SJSA1 (cell line): Measurements from ENCODE around the gene AP1G2. TPM values are rescaled to one million over a fixed set of nuclear protein-coding genes. Genes with fewer than 3 reads are reported as not detected.
"Not testable (repeated sequence)": the region's sequence is repeated elsewhere in the genome, so short reads cannot be mapped to it uniquely, and the experiment has no call there.

Experiments
- DNase-seq, 2 experiments: peaks; one replicate each; pipeline ENCODE4 v3.0.0-alpha.2; 2015 to 2020; ENCODE audit warnings: low spot score in 2 of 2, low read depth in 1 of 2
- H3K27ac ChIP-seq: fragments of 250-450 bp; sonication (Bioruptor Pico); 2 replicates; pipeline ENCODE4 v1.5.1; 2020; ENCODE audit warnings: mild to moderate bottlenecking, moderate library complexity
- H3K27me3 ChIP-seq: fragments of 250-450 bp; sonication (Bioruptor Pico); replicated peaks from 2 replicates; pipeline ENCODE4 v1.5.1; 2020; ENCODE audit warnings: mild to moderate bottlenecking, moderate library complexity
- H3K36me3 ChIP-seq: fragments of 250-450 bp; sonication (Bioruptor Pico); 2 replicates; pipeline ENCODE4 v1.5.1; 2020; ENCODE audit warnings: mild to moderate bottlenecking
- H3K4me1 ChIP-seq: fragments of 250-450 bp; sonication (Bioruptor Pico); replicated peaks from 2 replicates; pipeline ENCODE4 v1.6.1; 2021; ENCODE audit warnings: mild to moderate bottlenecking
- H3K4me3 ChIP-seq: fragments of 250-450 bp; sonication (Bioruptor Pico); 2 replicates; pipeline ENCODE4 v1.5.1; 2020; ENCODE audit warnings: mild to moderate bottlenecking
- H3K9me3 ChIP-seq: fragments of 250-450 bp; sonication (Bioruptor Pico); replicated peaks from 2 replicates; pipeline ENCODE4 v1.5.1; 2020; ENCODE audit warnings: mild to moderate bottlenecking
- total RNA-seq: library from RNA; depleted of rRNA; stranded (reverse); fragments of >200 nt; shearing (Covaris generic); gene quantifications from 2 replicates; pipeline ENCODE4 v1.2.3, GENCODE V29; 2014; rRNA removed

AP1G2 gene
- 0.74 and 1.1 TPM in 2 replicates for total RNA-seq

- H3K4me3 ChIP-seq = peak within 1 kb of the TSS; percentile 36
- peaks cover 10% of the 10 kb centered on the region for H3K4me1 ChIP-seq
- no peaks in the 10 kb centered on the region for H3K36me3 ChIP-seq
- H3K27ac ChIP-seq = no peak within 1 kb of the TSS
- H3K9me3 ChIP-seq = no peaks in the 10 kb centered on the region
- no peaks in the 10 kb centered on the region; the same call in 1 of the 2 replicates for H3K27me3 ChIP-seq
- peak in 1 of 2 experiments; percentile 16 for DNase-seq
Measured at GRCh38 chr14:23567186-23568020, at the start of gene AP1G2. Gene AP1G2 (minus strand): TSS chr14:23567791. CDS start chr14:23567314, 477 bp downstream.

DNA sequence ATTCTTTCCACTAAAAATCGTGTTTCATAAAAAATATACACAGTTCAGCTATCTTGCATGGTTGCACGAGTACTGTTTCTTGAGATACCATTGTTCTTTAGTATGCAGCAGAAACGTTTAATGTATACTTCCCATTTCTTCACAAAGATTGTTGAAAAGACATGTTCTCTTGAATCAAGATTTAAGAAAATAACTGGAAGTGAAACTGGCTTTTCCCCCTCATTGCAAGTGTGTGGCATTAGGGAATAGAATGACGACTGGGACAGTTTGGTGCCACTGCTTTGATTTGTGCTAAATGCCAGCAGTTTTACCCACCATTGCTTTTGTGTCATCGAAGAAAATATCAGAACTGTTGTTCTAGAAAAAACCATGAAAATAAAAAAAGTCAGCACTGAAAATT is 48.3 kb upstream of the AP1G2 start:
- Histone ChIP-seq H3K4me1 (no peaks in the 10 kb centered on the region), H3K27me3 (peaks cover 4% of the 10 kb centered on the region; the same call in 1 of the 2 replicates), H3K4me3 (no peak overlapping the region), H3K36me3 (no peaks in the 10 kb centered on the region), H3K27ac (no peak overlapping the region), H3K9me3 (no peaks in the 10 kb centered on the region)
- DNase-seq = no peak

DNA sequence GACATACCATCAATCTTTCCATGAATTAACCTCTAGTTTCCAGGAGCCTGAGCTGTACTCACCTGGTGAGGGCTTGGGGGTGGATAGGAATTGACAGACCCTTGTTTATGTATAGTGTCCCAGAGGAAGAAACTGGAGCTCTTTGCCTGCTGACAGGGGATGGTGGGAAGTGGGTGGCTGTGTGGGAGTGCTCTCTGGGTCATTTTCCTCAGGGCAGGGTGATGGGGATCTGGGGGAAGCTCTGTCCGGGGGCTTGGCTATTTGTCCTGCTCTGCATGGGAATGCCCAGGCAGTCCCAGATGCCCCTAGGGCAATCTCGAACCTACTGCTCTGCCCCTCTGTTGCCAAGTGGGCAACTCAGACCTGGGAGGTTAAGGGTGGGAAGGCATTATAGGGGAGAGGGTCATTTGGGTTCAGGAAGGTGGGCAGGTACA is 46.8 kb upstream of the AP1G2 start:
- no peaks in the 10 kb centered on the region for H3K36me3 ChIP-seq
- H3K4me1 ChIP-seq = no peaks in the 10 kb centered on the region
- H3K27me3 ChIP-seq = peaks cover 11% of the 10 kb centered on the region
- no peak for DNase-seq
- H3K9me3 ChIP-seq = no peaks in the 10 kb centered on the region
- no peak overlapping the region for H3K4me3 ChIP-seq
- H3K27ac ChIP-seq = no peak overlapping the region

DNA sequence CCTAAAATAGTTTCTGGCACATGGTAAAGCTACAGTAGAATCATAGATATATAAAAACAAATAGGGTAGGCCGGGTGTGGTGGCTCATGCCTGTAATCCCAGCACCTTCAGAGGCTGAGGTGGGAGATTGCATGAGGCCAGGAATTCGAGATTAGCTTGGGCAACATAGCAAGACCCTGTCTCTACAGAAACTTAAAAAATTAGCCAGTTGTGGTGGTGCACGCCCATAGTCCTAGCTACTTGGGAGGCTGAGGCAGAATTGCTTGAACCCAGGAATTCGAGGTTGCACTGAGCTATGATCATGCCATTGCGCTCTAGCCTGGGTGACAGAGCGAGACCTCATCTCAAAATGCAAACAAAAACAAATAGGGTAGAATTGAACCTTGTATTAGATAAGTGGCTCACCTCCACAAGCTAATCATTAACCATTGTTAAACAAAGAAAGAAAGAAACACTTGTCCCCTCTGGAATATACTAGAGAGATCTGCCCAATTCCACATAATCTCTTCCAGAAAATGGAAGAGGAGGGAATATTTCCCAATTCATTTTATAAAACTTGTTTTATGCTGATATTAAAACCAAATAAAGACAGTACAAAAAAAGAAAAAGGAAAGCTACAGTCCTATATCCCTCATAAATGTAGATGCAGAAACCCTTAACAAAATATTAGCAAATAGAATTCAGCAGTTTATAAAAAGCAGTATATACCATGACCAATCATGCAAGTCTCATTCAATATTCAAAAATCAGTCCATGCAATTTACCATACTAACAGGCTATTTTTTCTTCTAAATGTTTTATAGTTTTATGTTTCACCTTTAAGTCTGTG is 45.9 kb upstream of the AP1G2 start:
- H3K4me3 ChIP-seq = no peak overlapping the region
- no peak overlapping the region for H3K27ac ChIP-seq
- DNase-seq = no peak
- H3K27me3 ChIP-seq = peaks cover 11% of the 10 kb centered on the region
- H3K4me1 ChIP-seq = no peaks in the 10 kb centered on the region
- H3K36me3 ChIP-seq = no peaks in the 10 kb centered on the region
- no peaks in the 10 kb centered on the region for H3K9me3 ChIP-seq

GRCh38 chr14:23612802-23613201 is 45.2 kb upstream of the AP1G2 start:
- DNase-seq = no peak
- Histone ChIP-seq H3K9me3 (no peaks in the 10 kb centered on the region), H3K27ac (no peak overlapping the region), H3K27me3 (peaks cover 11% of the 10 kb centered on the region), H3K4me3 (no peak overlapping the region), H3K36me3 (no peaks in the 10 kb centered on the region), H3K4me1 (no peaks in the 10 kb centered on the region)

DNA sequence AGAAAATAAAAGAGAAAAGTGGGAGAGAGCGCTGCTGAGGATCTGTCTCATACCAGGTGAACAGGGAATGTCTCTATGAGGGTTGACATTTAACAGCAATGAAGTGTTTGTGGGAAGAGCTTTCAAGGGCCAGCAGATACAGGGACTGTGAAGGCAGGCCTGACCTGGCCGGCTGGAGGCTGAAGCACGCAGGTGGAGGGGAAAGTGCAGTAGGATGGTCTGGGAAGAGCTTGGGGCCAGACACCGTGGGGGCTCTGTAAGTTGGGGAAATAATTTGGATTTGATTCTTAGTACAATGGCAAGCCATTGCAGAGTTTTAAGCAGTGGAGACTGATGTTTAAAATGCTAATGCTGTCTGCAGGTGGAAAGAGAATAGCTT is 44.8 kb upstream of the AP1G2 start:
- no peaks in the 10 kb centered on the region for H3K36me3 ChIP-seq
- no peaks in the 10 kb centered on the region for H3K4me1 ChIP-seq
- no peak overlapping the region for H3K4me3 ChIP-seq
- H3K27ac ChIP-seq = no peak overlapping the region
- H3K9me3 ChIP-seq = no peaks in the 10 kb centered on the region
- DNase-seq = no peak
- H3K27me3 ChIP-seq = peaks cover 11% of the 10 kb centered on the region

- Histone ChIP-seq H3K27ac (no peak overlapping the region), H3K4me1 (peaks cover 3% of the 10 kb centered on the region; the same call in 1 of the 2 replicates), H3K9me3 (no peaks in the 10 kb centered on the region), H3K27me3 (peaks cover 11% of the 10 kb centered on the region), H3K4me3 (no peak overlapping the region), H3K36me3 (no peaks in the 10 kb centered on the region)
- no peak for DNase-seq
Measured at GRCh38 chr14:23610815-23611289, 43.3 kb upstream of the AP1G2 start.

- Histone ChIP-seq H3K4me1 (peaks cover 5% of the 10 kb centered on the region; the same call in 1 of the 2 replicates), H3K27me3 (peaks cover 11% of the 10 kb centered on the region), H3K4me3 (no peak overlapping the region), H3K36me3 (no peaks in the 10 kb centered on the region), H3K27ac (no peak overlapping the region), H3K9me3 (no peaks in the 10 kb centered on the region)
- no peak for DNase-seq
Measured at GRCh38 chr14:23610090-23610814, 42.7 kb upstream of the AP1G2 start.

- H3K36me3 ChIP-seq, DNase-seq, H3K4me1 ChIP-seq, H3K4me3 ChIP-seq, H3K9me3 ChIP-seq, H3K27ac ChIP-seq: not testable (repeated sequence)
- peaks cover 11% of the 10 kb centered on the region for H3K27me3 ChIP-seq
Measured at GRCh38 chr14:23609411-23610089, 42.0 kb upstream of the AP1G2 start.

DNA sequence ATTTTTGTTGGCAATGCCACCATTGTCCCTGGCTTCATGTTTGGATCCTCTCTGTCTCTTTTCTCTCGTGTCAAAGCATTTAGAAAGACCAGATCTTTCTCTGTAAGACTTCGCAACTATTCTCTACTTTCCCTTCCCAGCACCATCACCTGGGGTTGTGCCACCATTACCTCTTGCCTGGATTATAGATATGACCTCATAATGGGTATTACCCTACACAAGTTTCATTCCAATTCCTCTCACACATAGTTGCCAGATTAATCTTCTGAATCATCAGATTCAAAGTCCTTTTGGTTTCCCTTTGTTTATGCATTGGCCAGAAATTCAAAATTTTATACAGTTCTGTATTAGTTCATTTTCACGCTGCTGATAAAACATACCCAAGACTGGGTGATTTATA is 41.4 kb upstream of the AP1G2 start:
- Histone ChIP-seq H3K9me3 (no peaks in the 10 kb centered on the region), H3K27ac (no peak overlapping the region), H3K36me3 (no peaks in the 10 kb centered on the region), H3K27me3 (peaks cover 11% of the 10 kb centered on the region), H3K4me3 (no peak overlapping the region), H3K4me1 (peaks cover 5% of the 10 kb centered on the region; the same call in 1 of the 2 replicates)
- no peak for DNase-seq

DNA sequence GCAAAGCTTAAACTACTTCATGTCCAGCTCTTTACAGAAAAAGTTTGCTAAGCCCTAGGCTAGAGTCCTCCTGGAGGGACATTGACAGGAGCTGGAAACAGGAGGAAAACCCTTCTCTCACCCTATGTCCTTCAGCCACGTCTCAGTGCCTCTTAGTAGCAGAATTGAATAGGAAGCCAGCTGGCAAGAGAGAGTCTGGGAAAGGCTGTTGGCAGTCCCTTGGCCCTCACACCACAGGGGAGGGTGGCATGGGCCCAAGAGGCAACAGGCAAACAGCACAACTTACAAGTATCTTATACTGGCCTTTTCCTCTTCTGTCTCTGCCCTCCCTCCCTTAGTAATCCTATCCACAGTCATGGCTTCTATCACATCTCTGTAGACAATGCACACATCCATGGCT is 40.9 kb upstream of the AP1G2 start:
- Histone ChIP-seq H3K27me3 (peaks cover 11% of the 10 kb centered on the region), H3K36me3 (no peaks in the 10 kb centered on the region), H3K9me3 (no peaks in the 10 kb centered on the region)

GRCh38 chr14:23605931-23606585 is 38.5 kb upstream of the AP1G2 start:
- DNase-seq = peak in 1 of 2 experiments; percentile 19
- H3K36me3 ChIP-seq = no peaks in the 10 kb centered on the region
- peaks cover 9% of the 10 kb centered on the region for H3K27me3 ChIP-seq
- no peak overlapping the region for H3K4me3 ChIP-seq
- peaks cover 5% of the 10 kb centered on the region; the same call in 1 of the 2 replicates for H3K4me1 ChIP-seq
- no peaks in the 10 kb centered on the region for H3K9me3 ChIP-seq
- H3K27ac ChIP-seq = no peak overlapping the region

More for the DNA sequence above, 40.9 kb upstream of the AP1G2 start:
- H3K4me1 ChIP-seq = peaks cover 5% of the 10 kb centered on the region; the same call in 1 of the 2 replicates
- H3K4me3 ChIP-seq = no peak overlapping the region
- no peak overlapping the region for H3K27ac ChIP-seq
- no peak for DNase-seq
